Muscle layer of duodenum (tissue), 2 donors: ENCODE data around the gene ZNF865.

Experiments
- H3K27ac ChIP-seq: one replicate; pipeline ENCODE4 v1.7.0; 2013; ENCODE audit warnings: mild to moderate bottlenecking, low read length
- H3K27me3 ChIP-seq: one replicate; pipeline ENCODE4 v1.7.0; 2013; ENCODE audit warnings: low read depth, mild to moderate bottlenecking, control low read depth, low read length
- H3K36me3 ChIP-seq, 2 donors: one replicate each; pipeline ENCODE4 v1.7.0; 2013; ENCODE audit warnings: low read length in 2 of 2, control low read depth in 1 of 2, mild to moderate bottlenecking in 1 of 2; ENCODE audit not compliant: insufficient read depth in 2 of 2, control insufficient read depth in 1 of 2
- H3K4me1 ChIP-seq, 2 donors: one replicate each; pipeline ENCODE4 v1.7.0; 2013; ENCODE audit warnings: low read length in 2 of 2, mild to moderate bottlenecking in 2 of 2, control low read depth in 1 of 2, moderate library complexity in 1 of 2; ENCODE audit not compliant: insufficient read depth in 2 of 2, control insufficient read depth in 1 of 2
- H3K4me3 ChIP-seq, 2 donors: one replicate each; pipeline ENCODE4 v1.7.0; 2013; ENCODE audit warnings: low read length in 2 of 2, low read depth in 1 of 2, mild to moderate bottlenecking in 1 of 2
- H3K9me3 ChIP-seq, 2 donors: one replicate each; pipeline ENCODE4 v1.7.0; 2013; ENCODE audit warnings: low read length in 2 of 2, control low read depth in 1 of 2, mild to moderate bottlenecking in 1 of 2; ENCODE audit not compliant: control insufficient read depth in 1 of 2
- donor health status: healthy.

The ZNF865 gene

DNA sequence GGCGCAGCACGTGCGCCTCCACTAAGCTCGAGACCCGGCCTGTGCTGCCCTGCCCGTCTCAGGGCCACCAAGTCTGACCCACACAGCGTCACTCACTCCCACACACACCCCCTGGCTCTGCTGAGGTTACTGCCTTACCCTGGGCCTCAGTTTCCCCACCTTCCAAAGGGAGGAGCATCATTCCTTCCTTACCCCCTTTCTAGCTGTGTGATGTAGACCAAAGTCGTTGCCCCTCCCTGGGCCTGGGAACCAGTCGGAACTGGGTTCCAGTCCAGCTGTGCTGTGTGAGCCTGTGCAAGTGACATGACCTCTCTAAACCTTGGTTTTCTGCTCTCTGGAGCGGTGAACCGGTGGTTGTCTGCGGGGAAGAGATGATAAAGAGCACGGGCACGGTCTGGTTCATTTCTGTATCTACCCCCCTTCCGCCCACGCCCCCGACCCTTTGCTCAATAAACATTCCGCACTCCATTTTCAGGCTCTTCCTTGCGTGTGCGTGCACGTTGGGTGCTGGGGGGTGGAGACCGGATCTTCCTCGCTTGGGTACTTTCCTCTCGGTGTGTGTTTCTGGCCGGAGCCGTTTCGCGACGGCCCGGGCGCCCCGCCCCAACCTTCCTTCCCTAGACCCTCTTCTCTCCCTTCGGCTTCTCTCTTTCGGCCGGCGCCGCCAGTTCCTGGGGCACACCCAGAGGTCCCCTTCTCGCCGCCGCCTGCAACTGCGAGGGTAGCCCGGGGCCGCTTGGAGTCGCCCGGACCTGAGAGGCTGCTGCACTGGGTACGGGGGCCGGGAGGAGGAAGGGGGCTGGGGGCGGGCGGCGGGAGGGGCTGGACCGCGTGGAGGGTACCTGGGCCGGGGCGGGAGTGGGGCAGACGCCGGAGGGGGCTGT lies 37.8 kb downstream of the ZNF865 start, which contains the start of gene ZNF581:
Gene ZNF581 (plus strand): TSS at position 647 of the 884 bp plus-strand sequence. CDS start 923 bp downstream, outside the sequence.
- H3K4me3 ChIP-seq = peak within 1 kb of the TSS; percentile 81 to 82
- peaks cover 12 to 65% of the 10 kb centered on the region in 2 donors for H3K4me1 ChIP-seq
- no peaks in the 10 kb centered on the region for H3K27me3 ChIP-seq
- no peaks in the 10 kb centered on the region for H3K9me3 ChIP-seq
- peaks cover 4 to 14% of the 10 kb centered on the region in 2 donors for H3K36me3 ChIP-seq
- peak within 1 kb of the TSS; percentile 31 for H3K27ac ChIP-seq

DNA sequence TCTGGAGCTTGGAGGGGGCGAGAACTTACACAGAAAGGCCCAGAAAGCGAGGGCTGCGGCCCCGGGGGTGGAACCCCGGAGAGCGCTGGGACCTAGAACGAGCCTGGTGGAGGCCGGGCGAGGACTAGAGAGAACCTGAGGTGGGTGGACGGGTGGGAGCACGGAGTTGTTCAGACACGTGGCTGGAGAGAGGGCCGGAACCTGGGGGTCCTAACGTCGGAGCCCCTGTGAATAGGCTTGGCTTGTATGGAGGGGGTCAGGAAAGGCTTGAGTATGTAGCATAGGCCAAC lies 38.4 kb downstream of the ZNF865 start:
- peaks cover 4 to 14% of the 10 kb centered on the region in 2 donors for H3K36me3 ChIP-seq
- no peak overlapping the region for H3K27ac ChIP-seq
- H3K9me3 ChIP-seq = no peaks in the 10 kb centered on the region
- no peaks in the 10 kb centered on the region for H3K27me3 ChIP-seq
- H3K4me1 ChIP-seq = peaks cover 12 to 66% of the 10 kb centered on the region in 2 donors
- H3K4me3 ChIP-seq = peak overlapping the region; percentile 76 to 81

GRCh38 chr19:55644191-55644833 lies 38.9 kb downstream of the ZNF865 start:
- Histone ChIP-seq H3K9me3 (no peaks in the 10 kb centered on the region), H3K36me3 (peaks cover 4 to 14% of the 10 kb centered on the region in 2 donors), H3K4me1 (peaks cover 12 to 66% of the 10 kb centered on the region in 2 donors), H3K4me3 (peak overlapping the region; percentile 76 to 81), H3K27me3 (no peaks in the 10 kb centered on the region), H3K27ac (no peak overlapping the region)

DNA sequence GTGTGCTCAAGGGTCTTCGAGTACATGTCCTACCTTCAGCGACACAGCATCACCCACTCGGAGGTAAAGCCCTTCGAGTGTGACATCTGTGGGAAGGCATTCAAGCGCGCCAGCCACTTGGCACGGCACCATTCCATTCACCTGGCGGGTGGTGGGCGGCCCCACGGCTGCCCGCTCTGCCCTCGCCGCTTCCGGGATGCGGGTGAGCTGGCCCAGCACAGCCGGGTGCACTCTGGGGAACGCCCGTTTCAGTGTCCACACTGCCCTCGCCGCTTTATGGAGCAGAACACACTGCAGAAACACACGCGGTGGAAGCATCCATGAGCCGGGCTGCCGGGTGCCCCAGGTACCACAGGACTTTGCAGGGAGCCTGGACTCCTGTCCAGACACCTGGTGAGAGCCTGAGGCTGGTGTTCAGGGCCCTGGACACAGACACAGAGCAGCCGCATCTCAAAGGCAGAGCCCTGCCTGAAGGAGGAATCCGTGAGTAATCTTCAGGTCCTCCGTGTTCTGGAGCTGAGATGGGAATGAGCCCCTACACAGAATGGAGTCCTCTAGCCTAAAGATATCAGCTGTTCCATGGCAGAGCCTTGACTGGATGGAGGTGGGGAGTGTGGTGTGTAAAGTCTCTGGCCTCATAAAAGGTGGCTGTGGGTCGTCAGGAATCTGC lies 39.5 kb downstream of the ZNF865 start:
- Histone ChIP-seq H3K27me3 (no peaks in the 10 kb centered on the region), H3K4me1 (peaks cover 10 to 66% of the 10 kb centered on the region in 2 donors), H3K27ac (no peak overlapping the region), H3K4me3 (peak overlapping the region; percentile 76 to 81), H3K9me3 (no peaks in the 10 kb centered on the region), H3K36me3 (peaks cover 4 to 14% of the 10 kb centered on the region in 2 donors)

- H3K4me1 ChIP-seq = peaks cover 5 to 62% of the 10 kb centered on the region in 2 donors
- peaks cover 4 to 14% of the 10 kb centered on the region in 2 donors for H3K36me3 ChIP-seq
Measured at GRCh38 chr19:55645512-55645881, 40.0 kb downstream of the ZNF865 start.

GRCh38 chr19:55646889-55647731 lies 41.7 kb downstream of the ZNF865 start:
- Histone ChIP-seq H3K4me3 (peak overlapping the region; percentile 67 to 88), H3K9me3 (no peaks in the 10 kb centered on the region), H3K36me3 (peaks cover 4 to 14% of the 10 kb centered on the region in 2 donors), H3K27me3 (no peaks in the 10 kb centered on the region), H3K4me1 (peaks cover 5 to 53% of the 10 kb centered on the region in 2 donors), H3K27ac (peak overlapping the region; percentile 51)

More at GRCh38 chr19:55645512-55645881, 40.0 kb downstream of the ZNF865 start:
- H3K27ac ChIP-seq = no peak overlapping the region
- no peaks in the 10 kb centered on the region for H3K9me3 ChIP-seq
- H3K4me3 ChIP-seq = no peak overlapping the region
- H3K27me3 ChIP-seq = no peaks in the 10 kb centered on the region

DNA sequence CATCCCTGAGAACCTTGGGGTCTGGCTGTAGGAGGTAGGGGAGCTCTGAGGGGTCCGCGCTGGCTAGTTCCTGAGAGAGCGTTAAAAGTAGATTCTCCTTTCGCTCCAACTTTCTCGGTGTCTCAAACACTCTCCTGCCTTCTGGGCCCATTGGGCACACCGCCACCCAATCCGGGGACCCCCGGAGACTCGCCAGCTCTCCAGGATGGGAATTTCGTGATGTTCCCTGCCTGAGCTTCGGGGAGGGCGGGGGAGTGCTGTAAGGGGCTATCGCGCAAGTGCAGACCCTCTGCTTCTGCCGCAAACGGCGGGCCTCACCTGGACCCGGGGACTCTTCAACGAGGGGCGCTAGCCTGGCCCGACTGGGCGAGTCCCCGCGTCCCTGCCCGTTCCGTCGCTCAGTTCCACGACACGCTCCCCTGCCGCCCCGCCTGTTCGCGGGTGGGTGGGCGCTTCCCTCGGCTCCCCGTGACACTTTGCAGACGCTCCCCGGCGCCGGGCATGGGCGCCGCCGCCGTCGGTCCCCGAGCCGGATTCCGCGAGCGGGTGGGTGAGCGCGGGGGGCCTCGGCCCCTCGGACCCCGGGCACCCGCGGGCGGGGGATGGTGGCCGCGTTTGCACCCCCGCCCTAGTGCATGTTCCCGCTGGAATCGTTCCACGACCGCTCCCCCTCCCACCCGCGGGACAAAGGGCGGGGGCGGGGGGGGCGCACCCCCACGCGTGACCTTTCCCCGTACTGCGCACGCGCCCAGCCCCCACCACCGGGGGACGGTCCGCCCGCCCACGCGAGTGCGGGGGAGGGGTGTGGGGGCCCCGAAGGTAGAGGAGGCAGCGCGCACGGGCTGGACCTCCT lies 42.5 kb downstream of the ZNF865 start, which contains the start of gene CCDC106:
Gene CCDC106 (plus strand): TSS at position 481 of the 853 bp plus-strand sequence. CDS start 835 bp downstream, outside the sequence.
- H3K4me3 ChIP-seq = peak within 1 kb of the TSS; percentile 67 to 88
- H3K27ac ChIP-seq = peak within 1 kb of the TSS; percentile 51
- peaks cover 5 to 46% of the 10 kb centered on the region in 2 donors for H3K4me1 ChIP-seq
- no peaks in the 10 kb centered on the region for H3K27me3 ChIP-seq
- H3K36me3 ChIP-seq = peaks cover 4 to 14% of the 10 kb centered on the region in 2 donors
- no peaks in the 10 kb centered on the region for H3K9me3 ChIP-seq

DNA sequence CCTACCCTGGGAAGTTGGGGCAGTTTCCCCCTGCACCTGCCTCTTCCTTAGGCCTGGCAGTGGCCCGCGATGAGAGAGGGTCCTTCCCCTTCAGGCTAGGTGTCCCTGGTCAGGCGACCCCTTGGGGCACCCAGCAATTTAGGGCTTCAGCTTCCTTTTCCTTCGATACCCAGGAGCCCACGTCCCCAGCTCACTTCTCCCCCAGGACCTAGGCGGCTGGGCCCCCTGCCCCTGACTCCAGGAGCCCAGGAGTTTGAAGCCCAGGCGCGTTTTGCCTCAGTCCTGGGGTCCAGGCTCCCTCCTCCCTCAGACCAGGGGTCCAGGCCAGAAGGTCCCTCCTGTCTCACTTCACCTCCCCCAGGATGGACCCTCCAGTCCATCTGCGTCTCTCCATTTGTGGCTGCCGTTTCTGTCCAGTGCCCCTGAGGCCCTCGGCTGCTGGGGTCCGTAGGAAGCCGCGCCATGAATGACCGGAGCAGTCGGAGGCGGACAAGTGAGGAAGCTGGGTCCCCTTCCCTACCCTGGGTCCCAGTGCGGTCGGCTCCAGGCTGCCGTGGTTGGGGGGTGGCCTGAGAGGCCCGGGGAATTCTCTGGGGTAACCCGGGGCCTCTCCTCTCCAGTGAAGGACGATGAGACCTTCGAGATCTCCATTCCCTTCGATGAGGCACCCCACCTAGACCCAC lies 43.3 kb downstream of the ZNF865 start:
- Histone ChIP-seq H3K27ac (peak overlapping the region; percentile 45), H3K27me3 (no peaks in the 10 kb centered on the region), H3K4me1 (peaks cover 5 to 45% of the 10 kb centered on the region in 2 donors), H3K4me3 (peak overlapping the region; percentile 67 to 88), H3K9me3 (no peaks in the 10 kb centered on the region), H3K36me3 (peaks cover 4 to 14% of the 10 kb centered on the region in 2 donors)

- H3K9me3 ChIP-seq = no peaks in the 10 kb centered on the region
- peaks cover 5 to 38% of the 10 kb centered on the region in 2 donors for H3K4me1 ChIP-seq
- peak overlapping the region; percentile 67 to 88 for H3K4me3 ChIP-seq
- no peak overlapping the region for H3K27ac ChIP-seq
- no peaks in the 10 kb centered on the region for H3K27me3 ChIP-seq
- H3K36me3 ChIP-seq = peaks cover 4 to 20% of the 10 kb centered on the region in 2 donors
Measured at GRCh38 chr19:55649268-55650125, 44.0 kb downstream of the ZNF865 start.
